SH-SY5Y (cell line): ENCODE data around the gene CTXND1.

Experiments
- GATA2 ChIP-seq: IDR thresholded peaks from 2 replicates; pipeline ENCODE4 v1.6.1; 2011; ENCODE audit warnings: mild to moderate bottlenecking, low read depth, low read length
- GATA3 ChIP-seq: IDR thresholded peaks from 2 replicates; pipeline ENCODE4 v1.6.1; 2011; ENCODE audit warnings: low read depth, mild to moderate bottlenecking, low read length, moderate library complexity

DNA sequence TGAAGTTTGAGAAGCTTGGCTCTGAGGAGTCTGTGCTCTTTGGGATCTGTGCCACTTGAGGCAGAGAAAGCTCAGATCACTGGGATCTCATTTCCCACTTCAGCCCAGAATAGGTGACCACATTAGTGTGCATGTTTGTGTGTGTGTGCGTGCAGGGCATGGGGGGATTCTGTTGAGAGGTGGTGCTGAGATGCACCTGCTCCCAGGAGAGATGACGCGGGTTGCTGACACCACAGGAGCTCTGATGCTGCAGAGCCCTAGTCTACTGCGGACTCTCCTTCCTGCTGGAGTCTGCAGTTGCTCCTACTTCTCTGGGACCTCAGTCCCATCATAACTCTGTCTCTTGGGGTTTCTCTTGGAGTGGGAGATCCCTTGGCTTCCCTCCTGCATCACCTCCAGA lies 14.7 kb upstream of the CTXND1 start:
- TF ChIP-seq GATA2 = no peak
- no peak for TF ChIP-seq GATA3
